Hippocampal formation (tissue), 2 donors: Measurements from ENCODE around the gene PRG2.
A peak's percentile ranks its signal among the peaks of the same experiment; 100 is the strongest.
"Not testable (repeated sequence)": the region's sequence is repeated elsewhere in the genome, so short reads cannot be mapped to it uniquely, and the experiment has no call there.

Experiments
- DNase-seq, 2 donors: peaks; one replicate each; lab custom pipeline; 2025; lab: John Stamatoyannopoulos, UW

Gene PRG2

DNA sequence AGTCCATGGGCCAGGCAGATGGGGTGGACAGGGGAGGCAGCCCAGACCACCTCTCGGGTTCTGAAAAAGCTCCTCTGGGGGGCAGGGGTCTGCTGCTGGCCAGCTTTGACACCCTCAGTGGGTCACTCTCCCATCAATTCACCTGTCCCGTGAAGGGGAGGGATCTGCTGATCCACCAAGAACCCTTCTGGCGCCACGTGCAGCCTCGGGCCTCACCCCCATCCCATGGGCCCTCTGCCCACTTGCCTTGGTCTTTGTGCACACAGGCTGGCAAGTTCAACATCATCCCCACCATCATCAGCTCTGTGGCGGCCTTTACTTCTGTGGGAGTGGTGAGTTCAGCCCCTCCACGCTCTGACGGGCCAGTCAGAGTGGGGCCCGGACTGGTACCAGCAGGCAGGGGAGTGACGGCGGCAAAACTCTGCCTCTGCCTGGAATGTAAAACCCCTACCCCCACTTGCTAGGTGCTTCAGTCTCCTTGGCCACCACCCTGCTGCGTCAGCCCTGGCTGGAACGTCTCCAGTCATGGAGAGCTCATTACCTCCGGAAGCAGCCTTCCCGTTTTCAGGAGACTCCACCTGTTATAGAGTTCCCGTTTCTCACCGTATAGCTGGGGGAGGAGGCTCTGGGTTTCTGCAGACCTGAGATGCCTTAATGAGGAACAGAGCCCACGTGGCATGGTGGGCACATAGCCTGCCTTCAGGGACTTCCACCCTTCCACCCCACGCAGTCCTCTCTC, 22.2 kb downstream of the PRG2 start:
- DNase-seq: no peak

DNA sequence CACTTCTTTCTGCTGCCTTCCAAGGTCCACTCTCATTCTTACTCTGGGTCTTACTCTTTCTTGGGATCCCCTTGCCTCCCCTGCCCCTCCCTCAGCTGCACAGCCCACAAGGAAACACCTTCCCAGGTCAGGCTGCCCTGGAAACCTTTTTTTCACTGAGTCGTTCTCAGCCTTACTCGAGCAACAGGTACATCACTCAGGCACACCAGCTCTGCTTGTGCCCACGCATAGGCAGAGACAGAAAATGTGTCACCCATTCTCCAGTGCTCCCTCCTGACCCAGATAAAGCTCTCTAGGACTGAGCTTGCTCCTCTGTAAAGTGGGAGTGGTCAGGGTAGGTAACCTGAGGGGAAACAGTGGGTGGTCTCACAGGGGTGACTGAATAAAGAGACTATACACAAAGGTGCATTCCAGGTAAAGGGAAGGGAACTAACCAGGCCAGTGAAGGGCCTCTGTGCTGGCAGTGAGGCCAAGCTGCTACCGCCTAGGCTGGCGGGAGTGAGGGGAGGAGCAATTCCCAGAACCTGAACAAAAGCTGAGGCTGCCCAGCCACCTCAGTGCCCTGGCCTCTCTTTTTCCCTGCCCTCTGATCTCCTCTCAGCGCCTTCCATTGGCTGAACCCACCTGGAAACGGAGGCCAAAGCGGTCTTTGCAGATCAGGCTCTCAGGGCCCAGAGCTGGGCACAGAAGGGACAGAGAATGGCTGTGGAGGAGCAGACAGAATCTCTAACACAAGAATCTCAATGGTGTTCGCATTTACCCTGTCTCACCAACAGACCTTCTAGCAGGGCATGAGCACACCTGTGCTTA, 25.4 kb downstream of the PRG2 start:
- no peak for DNase-seq

GRCh38 chr11:57363131-57364080, 27.0 kb downstream of the PRG2 start:
- DNase-seq: no peak

DNA sequence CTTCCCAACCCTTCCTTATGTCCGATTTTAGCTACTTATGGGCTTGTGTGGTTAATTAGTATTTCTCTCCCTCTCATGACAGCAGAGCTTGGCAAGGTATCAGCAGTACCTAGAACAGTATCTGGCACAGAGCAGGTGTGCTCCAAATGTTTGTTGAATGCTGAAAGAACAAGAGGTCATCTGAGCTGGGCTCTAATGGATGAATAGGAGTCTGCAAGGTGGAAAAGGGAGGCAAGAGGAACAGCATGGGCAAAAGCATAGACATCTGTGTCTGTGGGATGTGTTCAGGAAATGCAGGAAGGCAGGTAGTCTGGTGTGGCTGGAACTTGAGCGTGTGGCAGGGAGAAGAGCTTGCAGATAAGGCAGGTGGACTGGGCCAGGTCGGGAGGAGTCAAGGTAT, 28.5 kb downstream of the PRG2 start:
- no peak for DNase-seq

DNA sequence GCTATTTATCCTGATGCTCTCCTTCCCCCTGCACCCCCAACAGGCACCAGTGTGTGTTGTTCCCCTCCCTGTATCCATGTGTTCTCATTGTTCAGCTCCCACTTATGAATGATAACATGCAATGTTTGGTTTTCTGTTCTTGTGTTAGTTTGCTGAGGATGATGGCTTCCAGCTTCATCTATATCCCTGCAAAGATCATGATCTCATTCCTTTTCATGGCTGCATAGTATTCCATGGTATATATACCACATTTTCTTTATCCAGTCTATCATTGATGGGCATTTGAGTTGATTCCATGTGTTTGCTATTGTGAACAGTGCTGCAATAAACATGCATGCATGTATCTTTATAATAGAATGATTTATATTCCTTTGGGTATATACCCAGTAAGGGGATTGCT, 29.0 kb downstream of the PRG2 start:
- DNase-seq: not testable (repeated sequence)

DNA sequence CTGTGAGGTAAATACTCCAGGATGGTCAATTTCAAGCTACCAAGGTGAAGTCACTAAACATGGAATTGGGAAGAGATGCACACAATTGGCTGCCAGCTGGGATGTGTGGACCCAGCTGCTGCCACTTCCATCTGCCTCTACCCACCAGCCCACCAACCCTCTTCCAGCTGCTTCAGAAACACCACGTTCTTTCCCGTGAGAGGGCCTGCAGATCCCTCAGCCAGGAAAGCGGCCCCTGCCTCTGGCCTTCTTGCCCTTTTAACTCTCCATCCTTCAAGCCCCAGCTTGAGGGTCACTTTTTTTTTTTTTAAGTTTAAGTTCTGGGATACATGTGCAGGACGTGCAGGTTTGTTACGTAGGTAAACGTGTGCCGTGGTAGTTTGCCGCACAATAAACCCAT, 29.5 kb downstream of the PRG2 start:
- no peak for DNase-seq

DNA sequence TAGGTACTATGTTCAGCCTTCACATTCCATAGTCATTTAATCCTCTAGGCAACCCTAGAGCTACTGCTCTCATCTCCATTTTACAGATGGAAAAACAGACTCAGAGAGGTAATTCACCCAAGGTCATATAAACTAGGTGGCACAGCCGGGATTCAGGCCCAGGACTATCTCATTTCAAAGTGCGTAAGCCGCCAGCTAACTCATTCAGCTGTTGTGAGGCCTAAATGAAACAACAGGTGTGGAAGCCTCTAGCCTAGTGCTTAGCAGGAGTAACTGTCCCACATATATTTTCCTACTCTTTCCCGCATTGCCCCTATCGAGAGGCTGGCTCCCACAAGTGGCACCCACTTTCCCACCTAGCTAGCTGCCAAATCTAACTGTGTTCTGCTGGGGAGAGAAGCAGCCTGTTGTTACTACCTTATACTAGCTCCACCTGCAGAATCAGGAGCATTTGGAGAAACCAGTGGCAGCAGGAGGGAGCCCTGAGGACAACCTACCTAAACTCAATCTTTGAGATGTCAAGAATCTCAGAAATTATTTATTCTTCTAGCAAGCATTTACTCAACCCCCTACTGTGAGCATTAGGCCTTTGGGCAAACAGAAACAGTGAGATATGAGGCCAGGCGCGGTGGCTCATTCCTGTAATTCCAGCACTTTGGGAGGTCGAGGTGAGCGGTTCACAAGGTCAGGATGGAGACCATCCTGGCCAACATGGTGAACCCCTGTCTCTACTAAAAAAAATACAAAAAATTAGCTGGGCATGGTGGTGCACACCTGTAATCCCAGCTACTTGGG, 30.4 kb downstream of the PRG2 start:
- no peak for DNase-seq

DNA sequence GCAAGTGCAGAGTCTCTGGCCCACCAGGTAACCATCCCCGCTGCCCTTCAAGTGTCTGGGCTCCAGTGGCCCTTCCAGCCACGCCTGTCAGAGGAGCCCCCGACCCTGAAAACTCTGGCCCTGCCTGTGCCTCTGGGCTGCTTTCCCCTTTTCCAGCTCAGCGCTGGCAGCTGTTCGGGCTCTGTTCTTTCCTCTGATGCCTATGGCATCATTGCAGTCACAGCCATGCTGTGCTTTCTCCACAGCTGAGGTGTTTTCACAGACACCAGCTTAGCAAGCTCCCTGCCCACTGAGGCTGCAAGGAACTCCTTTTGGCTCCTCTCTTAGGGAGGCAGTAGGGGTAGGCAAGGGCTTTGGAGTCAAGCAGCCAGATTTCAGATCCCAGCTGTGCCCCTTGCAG, 31.1 kb downstream of the PRG2 start:
- DNase-seq: no peak

- no peak for DNase-seq
Observed at GRCh38 chr11:57358991-57359390, 31.5 kb downstream of the PRG2 start.

- DNase-seq: no peak
Observed at GRCh38 chr11:57358543-57358961, 31.9 kb downstream of the PRG2 start.

DNA sequence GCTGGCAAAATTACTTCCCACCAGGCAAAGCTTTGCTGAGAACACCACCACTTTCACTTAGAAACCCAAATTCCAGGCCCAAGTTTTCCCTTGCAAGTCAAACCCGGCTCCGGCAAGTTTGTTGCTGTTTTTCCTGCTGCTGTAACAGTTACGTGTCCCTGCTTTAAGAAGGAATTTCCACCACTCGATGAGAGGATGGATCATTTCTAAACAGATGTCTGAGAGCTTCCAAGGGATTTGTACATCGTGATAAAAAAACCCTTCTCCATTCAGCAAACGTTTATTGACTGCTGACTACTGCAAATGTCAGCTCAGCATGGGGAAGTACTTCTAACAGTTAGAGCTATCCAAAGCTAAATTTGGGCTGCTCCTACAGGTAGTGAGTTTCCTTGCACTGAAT, 32.6 kb downstream of the PRG2 start:
- no peak for DNase-seq

- DNase-seq: no peak
Observed at GRCh38 chr11:57357310-57357709, 33.1 kb downstream of the PRG2 start.

DNA sequence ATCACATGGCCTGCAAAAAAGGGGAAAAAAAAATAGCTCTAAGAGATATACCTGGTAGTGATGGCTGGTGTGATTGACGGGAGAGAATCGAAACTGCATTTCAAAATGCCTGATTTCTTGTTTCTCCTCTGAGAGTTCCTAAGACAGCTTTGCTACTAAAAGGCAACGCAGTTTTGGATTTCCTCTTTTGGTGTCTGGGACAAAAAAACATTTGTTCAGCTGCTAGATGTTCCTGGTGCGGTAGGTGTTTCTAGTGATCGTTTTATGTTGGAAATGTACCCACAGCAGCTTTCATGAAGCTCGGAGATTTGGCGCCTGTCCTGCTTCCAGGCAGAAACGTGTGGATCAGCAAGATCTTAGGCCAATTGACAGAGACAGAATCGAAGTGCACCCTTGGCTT, 34.2 kb downstream of the PRG2 start:
- peak in 1 of 2 donors; percentile 34 for DNase-seq

DNA sequence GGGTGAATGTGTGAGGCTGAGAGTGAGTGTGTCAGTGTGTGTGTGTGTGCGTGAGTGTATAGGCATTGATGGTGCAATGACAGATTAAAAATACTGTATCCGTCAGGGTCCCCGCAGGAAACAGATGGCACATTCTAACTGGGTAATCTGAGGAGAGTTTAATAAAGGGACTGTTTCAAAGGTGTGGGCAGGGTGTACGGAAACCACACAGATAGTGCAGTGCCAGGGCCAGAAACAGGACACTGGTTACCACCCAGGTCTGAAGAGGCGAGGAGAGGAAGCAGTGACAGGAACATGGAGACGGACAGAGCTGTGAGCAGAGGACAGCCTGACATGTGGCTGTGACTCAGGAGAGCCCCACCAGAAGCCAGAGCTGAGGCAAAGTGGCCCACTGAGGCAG, 35.8 kb downstream of the PRG2 start:
- no peak for DNase-seq

- no peak for DNase-seq
Observed at GRCh38 chr11:57353852-57354251, 36.6 kb downstream of the PRG2 start.

GRCh38 chr11:57353446-57353845, 37.0 kb downstream of the PRG2 start:
- DNase-seq: no peak

DNA sequence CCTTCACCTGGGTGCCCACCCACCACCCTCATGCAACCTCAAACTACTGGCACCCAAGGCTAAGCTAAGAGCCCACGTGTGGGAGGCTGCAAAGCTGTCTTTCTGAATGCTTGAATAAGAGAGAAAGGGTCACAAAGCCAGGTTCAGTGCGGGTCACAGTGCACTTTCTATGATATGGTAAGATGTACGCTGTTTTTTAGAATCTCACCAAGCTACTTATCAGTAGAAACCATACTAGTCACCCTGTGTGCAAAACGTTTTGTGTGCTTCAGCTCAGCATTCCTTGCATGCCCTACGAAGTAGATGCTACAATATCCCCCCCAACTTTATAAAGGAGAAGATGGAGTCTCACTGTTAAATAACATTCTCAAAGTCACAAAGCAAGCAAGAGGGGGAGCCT, 37.4 kb downstream of the PRG2 start:
- DNase-seq: no peak

- DNase-seq: peak in 1 of 2 donors; percentile 52
Observed at GRCh38 chr11:57349491-57350274, 40.8 kb downstream of the PRG2 start.

- no peak for DNase-seq
Observed at GRCh38 chr11:57348636-57349313, 41.7 kb downstream of the PRG2 start.

DNA sequence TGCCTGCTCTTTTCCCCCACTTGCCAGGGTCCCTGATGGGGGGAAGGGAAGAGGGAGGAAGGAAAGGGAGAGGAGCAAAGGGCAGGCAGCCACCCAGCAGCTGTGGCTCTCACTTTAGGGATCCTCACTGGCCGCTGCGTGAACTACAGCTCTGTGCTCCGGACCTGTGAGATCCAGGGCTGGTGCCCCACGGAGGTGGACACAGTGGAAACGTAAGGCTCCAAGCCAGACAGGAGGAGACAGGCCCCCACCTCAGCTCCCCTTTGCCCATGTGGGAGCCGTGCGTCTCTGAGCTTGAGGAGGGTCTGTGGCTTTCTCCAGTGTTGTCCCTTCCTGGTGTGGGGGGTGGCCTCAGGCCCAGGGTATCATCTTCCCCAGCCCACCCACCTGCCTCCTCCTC, 42.4 kb downstream of the PRG2 start:
- no peak for DNase-seq
